HEK293 (cell line): ENCODE data around the gene SH2D1B.

Source experiments
- CTCF ChIA-PET: fragments of 350-600 bp; formaldehyde crosslinking; extraction: SDS; loops from one replicate; lab custom pipeline; 2021; ENCODE audit warnings: antibody characterized with exemption; lab: Yijun Ruan, JAX
- POLR2A ChIA-PET: fragments of 300-600 bp; formaldehyde crosslinking; extraction: SDS; loops from one replicate; lab custom pipeline; 2020; ENCODE audit warnings: antibody characterized with exemption, inconsistent platforms; lab: Yijun Ruan, JAX
- H3K27ac ChIP-seq: fragments of 200-500 bp; sonication (Bioruptor generic); 2 replicates; pipeline ENCODE4 v1.5.1; 2014; ENCODE audit warnings: low read depth, low read length, control low read depth, inconsistent platforms; ENCODE audit errors: extremely low read depth
- H3K36me3 ChIP-seq, 2 experiments: fragments of 200-500 bp in 1 of 2; sonication (Bioruptor generic) in 1 of 2; 1 replicate in 1 of 2; 2 replicates in 1 of 2; pipeline ENCODE4 v1.5.1; 2014 to 2017; ENCODE audit warnings: inconsistent platforms in 2 of 2, low read length in 2 of 2; ENCODE audit not compliant: control insufficient read depth in 2 of 2, insufficient read depth in 1 of 2
- H3K4me1 ChIP-seq: fragments of 200-500 bp; sonication (Bioruptor generic); 2 replicates; pipeline ENCODE4 v1.5.1; 2014; ENCODE audit warnings: mild to moderate bottlenecking, low read length, inconsistent platforms; ENCODE audit not compliant: control insufficient read depth, insufficient read depth
- H3K4me3 ChIP-seq: 2 replicates; pipeline ENCODE4 v1.5.1; 2011; ENCODE audit warnings: low read depth, mild to moderate bottlenecking, control low read depth, low read length, moderate library complexity
- H3K9me3 ChIP-seq: fragments of 200-500 bp; sonication (Bioruptor generic); 2 replicates; pipeline ENCODE4 v1.5.1; 2014; ENCODE audit warnings: low read depth, low read length, inconsistent platforms; ENCODE audit not compliant: control insufficient read depth, insufficient read depth
- BCL11A ChIP-seq: fragments of 450-650 bp; formaldehyde crosslinking; IDR thresholded peaks from 2 replicates; pipeline ENCODE4 v1.5.1; 2016; ENCODE audit warnings: low read depth, missing biosample characterization, missing genetic modification characterization
- GLIS1 ChIP-seq: fragments of 450-650 bp; formaldehyde crosslinking; IDR thresholded peaks from 2 replicates; pipeline ENCODE4 v1.5.1; 2016; ENCODE audit warnings: missing biosample characterization, missing genetic modification characterization
- KLF7 ChIP-seq: fragments of 450-650 bp; formaldehyde crosslinking; IDR thresholded peaks from 2 replicates; pipeline ENCODE4 v1.5.1; 2016; ENCODE audit warnings: missing biosample characterization, missing genetic modification characterization, borderline replicate concordance
- MYNN ChIP-seq: fragments of 450-650 bp; formaldehyde crosslinking; IDR thresholded peaks from 2 replicates; pipeline ENCODE4 v1.5.1; 2016; ENCODE audit warnings: missing biosample characterization, missing genetic modification characterization, borderline replicate concordance
- REPIN1 ChIP-seq: fragments of 450-650 bp; formaldehyde crosslinking; IDR thresholded peaks from 2 replicates; pipeline ENCODE4 v1.5.1; 2017; ENCODE audit warnings: missing biosample characterization, missing genetic modification characterization, low read depth
- ZFP3 ChIP-seq: fragments of 450-650 bp; formaldehyde crosslinking; IDR thresholded peaks from 2 replicates; pipeline ENCODE4 v1.5.1; 2016; ENCODE audit warnings: low read depth, missing biosample characterization, missing genetic modification characterization
- ZNF10 ChIP-seq: fragments of 450-650 bp; formaldehyde crosslinking; IDR thresholded peaks from 2 replicates; pipeline ENCODE4 v1.5.1; 2017; ENCODE audit warnings: missing biosample characterization, missing genetic modification characterization
- ZNF112 ChIP-seq: fragments of 450-650 bp; formaldehyde crosslinking; IDR thresholded peaks from 2 replicates; pipeline ENCODE4 v1.5.0; 2017; ENCODE audit warnings: missing biosample characterization, missing genetic modification characterization
- ZNF175 ChIP-seq: fragments of 450-650 bp; formaldehyde crosslinking; IDR thresholded peaks from 2 replicates; pipeline ENCODE4 v1.5.1; 2016; ENCODE audit warnings: missing biosample characterization, missing genetic modification characterization
- ZNF19 ChIP-seq: fragments of 450-650 bp; formaldehyde crosslinking; IDR thresholded peaks from 2 replicates; pipeline ENCODE4; 2016; ENCODE audit warnings: missing biosample characterization, missing genetic modification characterization, low read depth
- ZNF292 ChIP-seq: fragments of 450-650 bp; formaldehyde crosslinking; IDR thresholded peaks from 2 replicates; pipeline ENCODE4 v1.5.1; 2016; ENCODE audit warnings: low read depth, missing biosample characterization, missing genetic modification characterization, borderline replicate concordance
- ZNF416 ChIP-seq: fragments of 450-650 bp; formaldehyde crosslinking; IDR thresholded peaks from 2 replicates; pipeline ENCODE4 v1.5.1; 2016; ENCODE audit warnings: missing biosample characterization, missing genetic modification characterization
- ZNF473 ChIP-seq: fragments of 450-650 bp; formaldehyde crosslinking; IDR thresholded peaks from 2 replicates; pipeline ENCODE4 v1.5.1; 2017; ENCODE audit warnings: missing biosample characterization, missing genetic modification characterization
- ZNF585B ChIP-seq: fragments of 450-650 bp; formaldehyde crosslinking; IDR thresholded peaks from 2 replicates; pipeline ENCODE4 v1.5.1; 2016; ENCODE audit warnings: missing biosample characterization, missing genetic modification characterization
- ZNF610 ChIP-seq: fragments of 450-650 bp; formaldehyde crosslinking; IDR thresholded peaks from 2 replicates; pipeline ENCODE4 v1.5.1; 2016; ENCODE audit warnings: missing biosample characterization, missing genetic modification characterization, borderline replicate concordance
- ZNF654 ChIP-seq: fragments of 450-650 bp; formaldehyde crosslinking; IDR thresholded peaks from 2 replicates; pipeline ENCODE4 v1.5.1; 2016; ENCODE audit warnings: low read depth, missing biosample characterization, missing genetic modification characterization
- ZNF660 ChIP-seq: fragments of 450-650 bp; IDR thresholded peaks from 2 replicates; pipeline ENCODE4 v1.5.1; 2018; ENCODE audit warnings: missing biosample characterization, mild to moderate bottlenecking, missing genetic modification characterization
- ZNF670 ChIP-seq: fragments of 450-650 bp; formaldehyde crosslinking; IDR thresholded peaks from 2 replicates; pipeline ENCODE4 v1.5.1; 2016; ENCODE audit warnings: missing biosample characterization, missing genetic modification characterization, low read depth
- ZNF785 ChIP-seq: fragments of 450-650 bp; formaldehyde crosslinking; IDR thresholded peaks from 2 replicates; pipeline ENCODE4 v1.5.1; 2016; ENCODE audit warnings: missing biosample characterization, missing genetic modification characterization
- ZSCAN30 ChIP-seq: fragments of 450-650 bp; IDR thresholded peaks from 2 replicates; pipeline ENCODE4 v1.5.1; 2018; ENCODE audit warnings: missing biosample characterization, mild to moderate bottlenecking, missing genetic modification characterization, moderate library complexity
- TF ChIP-seq, protein P1 (sequence below): fragments of 450-650 bp; formaldehyde crosslinking; conservative IDR thresholded peaks from 2 replicates; pipeline ENCODE4 v1.5.1; 2016; ENCODE audit warnings: low read depth, missing biosample characterization, missing genetic modification characterization
- TF ChIP-seq, protein P2 (sequence below): fragments of 450-650 bp; formaldehyde crosslinking; IDR thresholded peaks from 2 replicates; pipeline ENCODE4 v1.5.1; 2016; ENCODE audit warnings: missing biosample characterization, missing genetic modification characterization
- TF ChIP-seq, protein P3 (sequence below): fragments of 450-650 bp; formaldehyde crosslinking; IDR thresholded peaks from 2 replicates; pipeline ENCODE4 v1.5.1; 2017; ENCODE audit warnings: missing biosample characterization, mild to moderate bottlenecking, missing genetic modification characterization, moderate library complexity

The SH2D1B gene

DNA sequence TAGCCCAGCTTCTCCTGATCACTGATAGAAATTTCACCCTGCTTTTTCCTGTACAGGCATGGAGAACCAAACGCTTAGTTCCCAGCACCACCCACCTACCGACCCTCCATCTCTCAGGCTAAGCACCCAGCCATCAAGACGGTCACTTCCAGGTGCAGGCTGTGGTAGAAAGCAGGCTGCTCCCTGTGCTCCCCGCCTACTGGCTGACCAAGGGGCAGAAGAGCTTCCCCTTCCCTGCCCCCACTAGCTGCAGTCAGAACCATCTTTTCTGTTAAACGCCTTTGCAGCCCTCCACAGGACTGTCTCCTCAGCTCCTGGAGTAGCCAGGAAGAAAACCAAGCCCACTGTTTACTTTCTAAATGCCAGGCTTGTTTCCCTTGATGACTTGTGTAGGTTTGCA lies 58.2 kb downstream of the SH2D1B start:
- CTCF ChIA-PET: interaction anchor here (0.6 kb wide), 1 partner anchor 9 kb away, joined by 6 read pairs; no protein-coding TSS in a partner anchor
- peaks cover 0 to 15% of the 10 kb centered on the region in 2 experiments; a peak in 1 of 3 replicates for H3K36me3 ChIP-seq
- TF ChIP-seq, protein P1, sequence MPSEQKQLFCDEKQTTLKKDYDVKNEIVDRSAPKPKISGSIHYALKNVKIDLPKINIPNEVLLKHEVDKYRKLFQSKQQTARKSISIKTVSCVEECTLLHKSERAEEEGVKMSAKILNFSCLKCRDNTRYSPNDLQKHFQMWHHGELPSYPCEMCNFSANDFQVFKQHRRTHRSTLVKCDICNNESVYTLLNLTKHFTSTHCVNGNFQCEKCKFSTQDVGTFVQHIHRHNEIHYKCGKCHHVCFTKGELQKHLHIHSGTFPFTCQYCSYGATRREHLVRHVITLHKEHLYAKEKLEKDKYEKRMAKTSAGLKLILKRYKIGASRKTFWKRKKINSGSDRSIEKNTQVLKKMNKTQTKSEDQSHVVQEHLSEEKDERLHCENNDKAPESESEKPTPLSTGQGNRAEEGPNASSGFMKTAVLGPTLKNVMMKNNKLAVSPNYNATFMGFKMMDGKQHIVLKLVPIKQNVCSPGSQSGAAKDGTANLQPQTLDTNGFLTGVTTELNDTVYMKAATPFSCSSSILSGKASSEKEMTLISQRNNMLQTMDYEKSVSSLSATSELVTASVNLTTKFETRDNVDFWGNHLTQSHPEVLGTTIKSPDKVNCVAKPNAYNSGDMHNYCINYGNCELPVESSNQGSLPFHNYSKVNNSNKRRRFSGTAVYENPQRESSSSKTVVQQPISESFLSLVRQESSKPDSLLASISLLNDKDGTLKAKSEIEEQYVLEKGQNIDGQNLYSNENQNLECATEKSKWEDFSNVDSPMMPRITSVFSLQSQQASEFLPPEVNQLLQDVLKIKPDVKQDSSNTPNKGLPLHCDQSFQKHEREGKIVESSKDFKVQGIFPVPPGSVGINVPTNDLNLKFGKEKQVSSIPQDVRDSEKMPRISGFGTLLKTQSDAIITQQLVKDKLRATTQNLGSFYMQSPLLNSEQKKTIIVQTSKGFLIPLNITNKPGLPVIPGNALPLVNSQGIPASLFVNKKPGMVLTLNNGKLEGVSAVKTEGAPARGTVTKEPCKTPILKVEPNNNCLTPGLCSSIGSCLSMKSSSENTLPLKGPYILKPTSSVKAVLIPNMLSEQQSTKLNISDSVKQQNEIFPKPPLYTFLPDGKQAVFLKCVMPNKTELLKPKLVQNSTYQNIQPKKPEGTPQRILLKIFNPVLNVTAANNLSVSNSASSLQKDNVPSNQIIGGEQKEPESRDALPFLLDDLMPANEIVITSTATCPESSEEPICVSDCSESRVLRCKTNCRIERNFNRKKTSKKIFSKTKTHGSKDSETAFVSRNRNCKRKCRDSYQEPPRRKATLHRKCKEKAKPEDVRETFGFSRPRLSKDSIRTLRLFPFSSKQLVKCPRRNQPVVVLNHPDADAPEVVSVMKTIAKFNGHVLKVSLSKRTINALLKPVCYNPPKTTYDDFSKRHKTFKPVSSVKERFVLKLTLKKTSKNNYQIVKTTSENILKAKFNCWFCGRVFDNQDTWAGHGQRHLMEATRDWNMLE: no peak
- TF ChIP-seq ZNF19: no peak
- TF ChIP-seq MYNN (tag by site-specific recombination): no peak
- TF ChIP-seq ZFP3 (tag by site-specific recombination): no peak
- no peak for TF ChIP-seq ZNF473 (tag by site-specific recombination)
- no peak for TF ChIP-seq REPIN1 (tag by site-specific recombination)
- no peak for TF ChIP-seq ZNF292 (tag by site-specific recombination)
- no peak for TF ChIP-seq KLF7
- no peak for TF ChIP-seq GLIS1 (tag by site-specific recombination)
- TF ChIP-seq ZNF610 (tag by site-specific recombination): no peak
- no peak for TF ChIP-seq ZNF785 (tag by site-specific recombination)
- TF ChIP-seq ZNF654 (tag by site-specific recombination): no peak
- no peak for TF ChIP-seq ZNF416
- TF ChIP-seq ZNF10 (tag by site-specific recombination): no peak
- TF ChIP-seq ZNF112 (tag by site-specific recombination): no peak
- no peak for TF ChIP-seq BCL11A (tag by site-specific recombination)
- TF ChIP-seq, all 188 proteins: peak for 0
- POLR2A ChIA-PET: no interaction called here
- Histone ChIP-seq H3K4me1 (peaks cover 5% of the 10 kb centered on the region), H3K27ac (no peak overlapping the region), H3K9me3 (no peaks in the 10 kb centered on the region), H3K4me3 (no peak overlapping the region)

DNA sequence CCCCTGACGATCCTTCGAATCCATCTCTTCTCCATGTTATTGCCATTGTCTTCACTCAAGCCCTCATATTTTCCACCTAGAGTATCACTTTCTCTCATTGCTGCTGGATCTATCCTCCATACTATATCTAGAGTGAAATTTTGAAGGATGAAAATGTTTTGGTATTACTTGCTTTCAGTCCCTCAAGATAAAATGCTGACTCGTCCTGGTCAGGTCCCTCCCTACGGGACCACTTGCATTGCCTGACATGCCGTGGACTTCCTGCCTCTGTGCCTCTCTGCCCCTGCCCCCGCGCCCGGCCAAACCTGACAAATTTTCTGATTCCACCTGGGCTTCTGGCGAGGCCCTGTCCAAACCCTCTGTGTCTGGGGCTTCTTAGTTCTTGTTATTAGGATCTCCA lies 58.9 kb downstream of the SH2D1B start:
- peaks cover 0 to 15% of the 10 kb centered on the region in 2 experiments; a peak in 1 of 3 replicates for H3K36me3 ChIP-seq
- no peak overlapping the region for H3K4me3 ChIP-seq
- POLR2A ChIA-PET: no interaction called here
- H3K9me3 ChIP-seq: no peaks in the 10 kb centered on the region
- H3K4me1 ChIP-seq: peaks cover 5% of the 10 kb centered on the region
- CTCF ChIA-PET: no interaction called here
- no peak overlapping the region for H3K27ac ChIP-seq
- TF ChIP-seq, protein P2, sequence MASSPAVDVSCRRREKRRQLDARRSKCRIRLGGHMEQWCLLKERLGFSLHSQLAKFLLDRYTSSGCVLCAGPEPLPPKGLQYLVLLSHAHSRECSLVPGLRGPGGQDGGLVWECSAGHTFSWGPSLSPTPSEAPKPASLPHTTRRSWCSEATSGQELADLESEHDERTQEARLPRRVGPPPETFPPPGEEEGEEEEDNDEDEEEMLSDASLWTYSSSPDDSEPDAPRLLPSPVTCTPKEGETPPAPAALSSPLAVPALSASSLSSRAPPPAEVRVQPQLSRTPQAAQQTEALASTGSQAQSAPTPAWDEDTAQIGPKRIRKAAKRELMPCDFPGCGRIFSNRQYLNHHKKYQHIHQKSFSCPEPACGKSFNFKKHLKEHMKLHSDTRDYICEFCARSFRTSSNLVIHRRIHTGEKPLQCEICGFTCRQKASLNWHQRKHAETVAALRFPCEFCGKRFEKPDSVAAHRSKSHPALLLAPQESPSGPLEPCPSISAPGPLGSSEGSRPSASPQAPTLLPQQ: no peak
- TF ChIP-seq, protein P3, sequence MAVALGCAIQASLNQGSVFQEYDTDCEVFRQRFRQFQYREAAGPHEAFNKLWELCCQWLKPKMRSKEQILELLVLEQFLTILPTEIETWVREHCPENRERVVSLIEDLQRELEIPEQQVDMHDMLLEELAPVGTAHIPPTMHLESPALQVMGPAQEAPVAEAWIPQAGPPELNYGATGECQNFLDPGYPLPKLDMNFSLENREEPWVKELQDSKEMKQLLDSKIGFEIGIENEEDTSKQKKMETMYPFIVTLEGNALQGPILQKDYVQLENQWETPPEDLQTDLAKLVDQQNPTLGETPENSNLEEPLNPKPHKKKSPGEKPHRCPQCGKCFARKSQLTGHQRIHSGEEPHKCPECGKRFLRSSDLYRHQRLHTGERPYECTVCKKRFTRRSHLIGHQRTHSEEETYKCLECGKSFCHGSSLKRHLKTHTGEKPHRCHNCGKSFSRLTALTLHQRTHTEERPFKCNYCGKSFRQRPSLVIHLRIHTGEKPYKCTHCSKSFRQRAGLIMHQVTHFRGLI (tag by site-specific recombination): no peak
- TF ChIP-seq, protein P1: no peak
- no peak for TF ChIP-seq KLF7
- TF ChIP-seq ZNF660 (tag by site-specific recombination): no peak
- no peak for TF ChIP-seq ZNF670 (tag by site-specific recombination)
- TF ChIP-seq ZNF585B (tag by site-specific recombination): no peak
- TF ChIP-seq ZFP3 (tag by site-specific recombination): no peak
- no peak for TF ChIP-seq ZSCAN30 (tag by site-specific recombination)
- TF ChIP-seq ZNF175 (tag by site-specific recombination): no peak
